A549 treated with ZK216348 at 1 μM for 4 hours (cell line): Measurements from ENCODE around the gene DSE. TPM values are rescaled to one million over a fixed set of nuclear protein-coding genes. Genes with fewer than 3 reads are reported as not detected.

Experiments used
- total RNA-seq: library from RNA; stranded (reverse); fragments of 200-300 nt; extraction: Qiagen RNA extraction; gene quantifications from 5 replicates; pipeline ENCODE4 v1.2.3, GENCODE V29; 2022; ENCODE audit warnings: low read depth

Gene DSE
- 11.3 to 16.7 TPM (median 15.1 TPM) in 5 replicates for total RNA-seq

DNA sequence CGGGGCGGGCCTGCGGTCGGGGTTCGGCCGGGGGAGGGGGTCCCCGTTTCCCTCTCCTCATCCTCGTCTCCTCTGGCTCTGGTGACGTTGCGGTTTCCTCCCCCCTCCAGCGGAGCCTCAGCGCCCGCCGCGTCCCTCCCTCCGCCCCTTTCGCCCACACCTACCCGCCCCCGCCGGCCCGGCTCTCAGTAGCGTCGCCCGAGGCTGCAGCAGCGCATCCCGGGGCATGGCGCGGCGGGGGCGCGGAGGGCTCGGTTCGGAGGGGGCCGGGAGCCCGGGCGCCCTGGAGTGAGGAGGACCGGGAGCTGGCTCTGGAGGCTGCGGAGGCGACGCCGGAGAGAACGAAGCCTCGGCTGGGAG, at the start of gene DSE:
DSE (plus strand) TSS at position 188 of the 360 bp plus-strand sequence. CDS start 28,304 bp downstream, outside the sequence.

GRCh38 chr6:116461331-116461931, 90.7 kb downstream of the DSE start, which contains the start of gene CALHM6:
CALHM6 (plus strand) TSS chr6:116461375; CDS start chr6:116461930, 555 bp downstream.

Other genes with a start within 250 kb of the DSE start
- gene COL10A1, start 244.8 kb upstream of the DSE start, total RNA-seq, result not detected in 5 replicates
- 2.8 to 3.7 TPM (median 3.2 TPM) in 5 replicates for gene TSPYL4, start 116.9 kb upstream of the DSE start, total RNA-seq
- gene TSPYL1, start 91.0 kb upstream of the DSE start, total RNA-seq, result 24.3 to 34.9 TPM (median 30.2 TPM) in 5 replicates
- gene CALHM6, start 90.4 kb downstream of the DSE start, total RNA-seq, result not detected in 5 replicates
- gene CALHM5, start 140.7 kb downstream of the DSE start, total RNA-seq, result 0.05 to 0.07 TPM (median 0.06 TPM) in 5 replicates
- gene TRAPPC3L, start 174.7 kb downstream of the DSE start, total RNA-seq, result not detected in 5 replicates
- not detected in 5 replicates for gene CALHM4, start 182.8 kb downstream of the DSE start, total RNA-seq
- 23.9 to 37.0 TPM (median 33.2 TPM) in 5 replicates for gene RWDD1, start 200.6 kb downstream of the DSE start, total RNA-seq
- 0.14 to 0.26 TPM (median 0.17 TPM) in 5 replicates for gene RSPH4A, start 245.5 kb downstream of the DSE start, total RNA-seq